ENCODE data around the gene GEMIN5. TPM values are rescaled to one million over a fixed set of nuclear protein-coding genes. Genes with fewer than 3 reads are reported as not detected.

Gene GEMIN5
- total RNA-seq, 1 experiment from 2014 or later = 35.8 TPM

- Histone ChIP-seq H4K5ac (ENCODE audit: insufficient read length, low read depth, low read length) (no peak overlapping the region), H4K20me1 (ENCODE audit: control insufficient read depth, insufficient read depth, insufficient read length) (no peaks in the 10 kb centered on the region), H3K27me3 (ENCODE audit: insufficient read depth, low read length) (no peaks in the 10 kb centered on the region), H3K79me2 (ENCODE audit: insufficient read depth, low read length) (no peaks in the 10 kb centered on the region), H2BK5ac (ENCODE audit: insufficient read length, low read length) (no peak overlapping the region), H2AK5ac (ENCODE audit: insufficient read length, low read length) (no peak overlapping the region), H3K9me3 (ENCODE audit: control insufficient read depth, low read depth, low read length) (no peaks in the 10 kb centered on the region), H3K14ac (ENCODE audit: insufficient read depth, low read length) (no peak overlapping the region), H2AFZ (ENCODE audit: low read length) (no peak overlapping the region), H3K4ac (ENCODE audit: low read depth, low read length) (no peak overlapping the region), H3K23ac (ENCODE audit: insufficient read length, low read depth, low read length) (no peak overlapping the region), H2BK12ac (ENCODE audit: insufficient read length, low read depth, low read length) (no peak overlapping the region), H2BK120ac (ENCODE audit: low read depth, low read length, poor library complexity, severe bottlenecking) (no peak overlapping the region), H3K27ac (ENCODE audit: insufficient read length, low read depth, low read length) (no peak overlapping the region), H3K4me2 (ENCODE audit: insufficient read depth, insufficient read length, low read length) (no peak overlapping the region), H3K18ac (ENCODE audit: insufficient read length, low read depth, low read length) (no peak overlapping the region), H2BK20ac (ENCODE audit: low read depth, low read length, poor library complexity, severe bottlenecking) (no peak overlapping the region), H3T11ph (ENCODE audit: low read length) (no peak overlapping the region), H3K9ac (ENCODE audit: extremely low read depth, insufficient read length, low read length) (no peak overlapping the region), H2BK15ac (ENCODE audit: low read depth, low read length) (no peak overlapping the region), H3K79me1 (ENCODE audit: insufficient read depth, low read depth, low read length, poor library complexity, severe bottlenecking) (no peaks in the 10 kb centered on the region), H3K56ac (ENCODE audit: insufficient read length, low read depth, low read length) (no peak overlapping the region), H4K8ac (replicated peaks; ENCODE audit: insufficient read length, low read depth, low read length) (no peak overlapping the region), H4K91ac (ENCODE audit: insufficient read length, low read depth, low read length) (no peak overlapping the region), H3K23me2 (ENCODE audit: insufficient read length, low read depth, low read length, poor library complexity, severe bottlenecking) (no peaks in the 10 kb centered on the region), H3K4me1 (ENCODE audit: insufficient read depth, low read length) (no peaks in the 10 kb centered on the region)
- Mint-ChIP-seq H3K4me1 (no peaks in the 10 kb centered on the region), H3K27me3 (ENCODE audit: low read depth) (no peaks in the 10 kb centered on the region), H3K9me3 (no peaks in the 10 kb centered on the region), H3K4me3 (no peak overlapping the region), H3K36me3 (ENCODE audit: insufficient read depth in 1 of 3, low read depth in 3 of 3) (peaks cover 4 to 22% (median 21%) of the 10 kb centered on the region in 3 experiments; a peak in 6 of 7 replicates), H3K27ac (no peak overlapping the region)
- no peak for TF ChIP-seq CTCF (conservative IDR thresholded peaks at IDR 0.05)
- WGBS (ENCODE audit: extremely low coverage, insufficient read length, low lambda C conversion rate) = no CpG with 5 or more reads among the region's 1 CpG
- DNase-seq = no peak
Observed at GRCh38 chr5:154962494-154962893, 24.5 kb upstream of the GEMIN5 start.
